ENCODE measurements around the gene HYAL1.

Gene HYAL1

DNA sequence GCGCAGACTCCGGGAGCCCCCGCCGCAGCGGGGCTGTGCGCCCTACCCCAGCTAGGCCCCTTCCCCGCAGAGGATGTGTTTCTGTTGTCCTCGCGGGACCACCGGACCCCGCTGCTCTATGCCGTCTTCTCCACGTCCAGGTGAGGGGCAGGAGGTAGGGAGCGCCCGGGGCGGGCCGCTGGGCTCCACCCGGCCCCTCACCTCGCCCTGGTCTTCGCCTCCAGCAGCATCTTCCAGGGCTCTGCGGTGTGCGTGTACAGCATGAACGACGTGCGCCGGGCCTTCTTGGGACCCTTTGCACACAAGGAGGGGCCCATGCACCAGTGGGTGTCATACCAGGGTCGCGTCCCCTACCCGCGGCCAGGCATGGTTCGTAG, 29.7 kb downstream of the HYAL1 start:
- ChIA-PET POLR2A (no interaction called here), CTCF (interaction anchor here (1.4 kb wide), 1 partner anchor 11 kb away, joined by 4 read pairs; no protein-coding TSS in a partner anchor)
- H3K4me1 ChIP-seq (ENCODE audit: control insufficient read depth, insufficient read depth, low read length), result no peaks in the 10 kb centered on the region
- H3K36me3 ChIP-seq (ENCODE audit: control insufficient read depth in 2 of 2, insufficient read depth in 1 of 2, low read length in 2 of 2), result no peaks in the 10 kb centered on the region
- H3K27ac ChIP-seq (ENCODE audit: extremely low read depth, low read depth, low read length), result no peak overlapping the region
- no peak for TF ChIP-seq ZNF433 (tag by site-specific recombination; IDR thresholded peaks at IDR 0.05; ENCODE audit: low read depth)
- TF ChIP-seq ZFP37 (tag by site-specific recombination; IDR thresholded peaks at IDR 0.05), result no peak
- TF ChIP-seq SCRT2 (tag by site-specific recombination; IDR thresholded peaks at IDR 0.05), result 0 out of 2 replicates have a peak, but pooled peaks have one; percentile 2
- no peaks in the 10 kb centered on the region for H3K9me3 ChIP-seq (ENCODE audit: control insufficient read depth, insufficient read depth, low read depth, low read length)
- no peak overlapping the region for H3K4me3 ChIP-seq (ENCODE audit: low read depth, low read length)

DNA sequence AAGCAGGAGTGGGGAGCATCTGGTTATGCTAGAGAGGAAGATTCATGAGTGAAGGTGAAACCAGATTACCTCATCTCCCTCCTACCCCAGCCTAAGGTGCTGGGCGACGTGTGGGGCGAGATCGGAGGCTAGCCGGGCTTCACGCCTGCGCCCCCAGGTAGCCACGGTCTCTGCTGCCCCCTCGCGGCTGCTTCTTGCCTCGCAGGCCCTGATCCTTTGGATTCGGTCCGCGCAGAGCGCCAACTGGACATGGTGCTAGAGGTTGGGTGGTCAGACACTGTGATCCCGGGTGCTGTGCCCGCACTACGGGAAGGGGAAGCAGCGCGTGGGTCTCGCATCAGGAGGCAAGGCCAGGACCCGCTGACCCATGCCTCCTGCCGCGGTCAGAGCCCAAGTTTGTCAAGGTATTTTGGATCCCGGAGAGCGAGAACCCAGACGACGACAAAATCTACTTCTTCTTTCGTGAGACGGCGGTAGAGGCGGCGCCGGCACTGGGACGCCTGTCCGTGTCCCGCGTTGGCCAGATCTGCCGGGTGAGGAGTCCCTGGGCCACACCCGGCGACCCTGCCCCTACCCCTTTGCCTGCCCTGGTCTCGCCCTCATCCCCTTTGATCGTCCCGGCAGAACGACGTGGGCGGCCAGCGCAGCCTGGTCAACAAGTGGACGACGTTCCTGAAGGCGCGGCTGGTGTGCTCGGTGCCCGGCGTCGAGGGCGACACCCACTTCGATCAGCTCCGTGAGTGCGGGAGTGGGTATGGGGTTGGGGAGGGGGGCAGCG, 30.3 kb downstream of the HYAL1 start:
- H3K4me3 ChIP-seq (ENCODE audit: low read depth, low read length), result no peak overlapping the region
- TF ChIP-seq ZNF600 (tag by site-specific recombination; IDR thresholded peaks at IDR 0.05), result peak; percentile 41; the same call in 1 of the 2 replicates
- TF ChIP-seq ZNF174 (tag by site-specific recombination; IDR thresholded peaks at IDR 0.05), result no peak
- peak; percentile 55; the same call in 1 of the 2 replicates for TF ChIP-seq ZFHX2 (tag by site-specific recombination; conservative IDR thresholded peaks at IDR 0.05)
- TF ChIP-seq ZFP37 (tag by site-specific recombination; IDR thresholded peaks at IDR 0.05), result no peak
- TF ChIP-seq SP7 (tag by site-specific recombination; IDR thresholded peaks at IDR 0.05), result no peak
- TF ChIP-seq ZNF677 (tag by site-specific recombination; IDR thresholded peaks at IDR 0.05), result no peak
- TF ChIP-seq, protein P1, sequence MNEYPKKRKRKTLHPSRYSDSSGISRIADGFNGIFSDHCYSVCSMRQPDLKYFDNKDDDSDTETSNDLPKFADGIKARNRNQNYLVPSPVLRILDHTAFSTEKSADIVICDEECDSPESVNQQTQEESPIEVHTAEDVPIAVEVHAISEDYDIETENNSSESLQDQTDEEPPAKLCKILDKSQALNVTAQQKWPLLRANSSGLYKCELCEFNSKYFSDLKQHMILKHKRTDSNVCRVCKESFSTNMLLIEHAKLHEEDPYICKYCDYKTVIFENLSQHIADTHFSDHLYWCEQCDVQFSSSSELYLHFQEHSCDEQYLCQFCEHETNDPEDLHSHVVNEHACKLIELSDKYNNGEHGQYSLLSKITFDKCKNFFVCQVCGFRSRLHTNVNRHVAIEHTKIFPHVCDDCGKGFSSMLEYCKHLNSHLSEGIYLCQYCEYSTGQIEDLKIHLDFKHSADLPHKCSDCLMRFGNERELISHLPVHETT (tag by site-specific recombination; IDR thresholded peaks at IDR 0.05), result 0 out of 2 replicates have a peak, but pooled peaks have one; percentile 64
- TF ChIP-seq, protein P2, sequence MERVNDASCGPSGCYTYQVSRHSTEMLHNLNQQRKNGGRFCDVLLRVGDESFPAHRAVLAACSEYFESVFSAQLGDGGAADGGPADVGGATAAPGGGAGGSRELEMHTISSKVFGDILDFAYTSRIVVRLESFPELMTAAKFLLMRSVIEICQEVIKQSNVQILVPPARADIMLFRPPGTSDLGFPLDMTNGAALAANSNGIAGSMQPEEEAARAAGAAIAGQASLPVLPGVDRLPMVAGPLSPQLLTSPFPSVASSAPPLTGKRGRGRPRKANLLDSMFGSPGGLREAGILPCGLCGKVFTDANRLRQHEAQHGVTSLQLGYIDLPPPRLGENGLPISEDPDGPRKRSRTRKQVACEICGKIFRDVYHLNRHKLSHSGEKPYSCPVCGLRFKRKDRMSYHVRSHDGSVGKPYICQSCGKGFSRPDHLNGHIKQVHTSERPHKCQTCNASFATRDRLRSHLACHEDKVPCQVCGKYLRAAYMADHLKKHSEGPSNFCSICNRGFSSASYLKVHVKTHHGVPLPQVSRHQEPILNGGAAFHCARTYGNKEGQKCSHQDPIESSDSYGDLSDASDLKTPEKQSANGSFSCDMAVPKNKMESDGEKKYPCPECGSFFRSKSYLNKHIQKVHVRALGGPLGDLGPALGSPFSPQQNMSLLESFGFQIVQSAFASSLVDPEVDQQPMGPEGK (tag by site-specific recombination; IDR thresholded peaks at IDR 0.05), result peak; percentile 91
- TF ChIP-seq, protein P3, sequence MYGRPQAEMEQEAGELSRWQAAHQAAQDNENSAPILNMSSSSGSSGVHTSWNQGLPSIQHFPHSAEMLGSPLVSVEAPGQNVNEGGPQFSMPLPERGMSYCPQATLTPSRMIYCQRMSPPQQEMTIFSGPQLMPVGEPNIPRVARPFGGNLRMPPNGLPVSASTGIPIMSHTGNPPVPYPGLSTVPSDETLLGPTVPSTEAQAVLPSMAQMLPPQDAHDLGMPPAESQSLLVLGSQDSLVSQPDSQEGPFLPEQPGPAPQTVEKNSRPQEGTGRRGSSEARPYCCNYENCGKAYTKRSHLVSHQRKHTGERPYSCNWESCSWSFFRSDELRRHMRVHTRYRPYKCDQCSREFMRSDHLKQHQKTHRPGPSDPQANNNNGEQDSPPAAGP (tag by site-specific recombination; IDR thresholded peaks at IDR 0.05), result peak; percentile 61
- TF ChIP-seq ZSCAN30 (tag by site-specific recombination; IDR thresholded peaks at IDR 0.05), result peak; percentile 33; the same call in 1 of the 2 replicates
- TF ChIP-seq ZBTB17 (tag by site-specific recombination; IDR thresholded peaks at IDR 0.05), result peak; percentile 73
- TF ChIP-seq, protein P4, sequence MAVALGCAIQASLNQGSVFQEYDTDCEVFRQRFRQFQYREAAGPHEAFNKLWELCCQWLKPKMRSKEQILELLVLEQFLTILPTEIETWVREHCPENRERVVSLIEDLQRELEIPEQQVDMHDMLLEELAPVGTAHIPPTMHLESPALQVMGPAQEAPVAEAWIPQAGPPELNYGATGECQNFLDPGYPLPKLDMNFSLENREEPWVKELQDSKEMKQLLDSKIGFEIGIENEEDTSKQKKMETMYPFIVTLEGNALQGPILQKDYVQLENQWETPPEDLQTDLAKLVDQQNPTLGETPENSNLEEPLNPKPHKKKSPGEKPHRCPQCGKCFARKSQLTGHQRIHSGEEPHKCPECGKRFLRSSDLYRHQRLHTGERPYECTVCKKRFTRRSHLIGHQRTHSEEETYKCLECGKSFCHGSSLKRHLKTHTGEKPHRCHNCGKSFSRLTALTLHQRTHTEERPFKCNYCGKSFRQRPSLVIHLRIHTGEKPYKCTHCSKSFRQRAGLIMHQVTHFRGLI (tag by site-specific recombination; IDR thresholded peaks at IDR 0.05), result peak; percentile 55
- TF ChIP-seq, protein P5, sequence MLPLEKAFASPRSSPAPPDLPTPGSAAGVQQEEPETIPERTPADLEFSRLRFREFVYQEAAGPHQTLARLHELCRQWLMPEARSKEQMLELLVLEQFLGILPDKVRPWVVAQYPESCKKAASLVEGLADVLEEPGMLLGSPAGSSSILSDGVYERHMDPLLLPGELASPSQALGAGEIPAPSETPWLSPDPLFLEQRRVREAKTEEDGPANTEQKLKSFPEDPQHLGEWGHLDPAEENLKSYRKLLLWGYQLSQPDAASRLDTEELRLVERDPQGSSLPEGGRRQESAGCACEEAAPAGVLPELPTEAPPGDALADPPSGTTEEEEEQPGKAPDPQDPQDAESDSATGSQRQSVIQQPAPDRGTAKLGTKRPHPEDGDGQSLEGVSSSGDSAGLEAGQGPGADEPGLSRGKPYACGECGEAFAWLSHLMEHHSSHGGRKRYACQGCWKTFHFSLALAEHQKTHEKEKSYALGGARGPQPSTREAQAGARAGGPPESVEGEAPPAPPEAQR (tag by site-specific recombination; IDR thresholded peaks at IDR 0.05), result no peak
- TF ChIP-seq SP3 (tag by site-specific recombination; IDR thresholded peaks at IDR 0.05), result peak; percentile 17; the same call in 1 of the 2 replicates
- TF ChIP-seq, protein P6, sequence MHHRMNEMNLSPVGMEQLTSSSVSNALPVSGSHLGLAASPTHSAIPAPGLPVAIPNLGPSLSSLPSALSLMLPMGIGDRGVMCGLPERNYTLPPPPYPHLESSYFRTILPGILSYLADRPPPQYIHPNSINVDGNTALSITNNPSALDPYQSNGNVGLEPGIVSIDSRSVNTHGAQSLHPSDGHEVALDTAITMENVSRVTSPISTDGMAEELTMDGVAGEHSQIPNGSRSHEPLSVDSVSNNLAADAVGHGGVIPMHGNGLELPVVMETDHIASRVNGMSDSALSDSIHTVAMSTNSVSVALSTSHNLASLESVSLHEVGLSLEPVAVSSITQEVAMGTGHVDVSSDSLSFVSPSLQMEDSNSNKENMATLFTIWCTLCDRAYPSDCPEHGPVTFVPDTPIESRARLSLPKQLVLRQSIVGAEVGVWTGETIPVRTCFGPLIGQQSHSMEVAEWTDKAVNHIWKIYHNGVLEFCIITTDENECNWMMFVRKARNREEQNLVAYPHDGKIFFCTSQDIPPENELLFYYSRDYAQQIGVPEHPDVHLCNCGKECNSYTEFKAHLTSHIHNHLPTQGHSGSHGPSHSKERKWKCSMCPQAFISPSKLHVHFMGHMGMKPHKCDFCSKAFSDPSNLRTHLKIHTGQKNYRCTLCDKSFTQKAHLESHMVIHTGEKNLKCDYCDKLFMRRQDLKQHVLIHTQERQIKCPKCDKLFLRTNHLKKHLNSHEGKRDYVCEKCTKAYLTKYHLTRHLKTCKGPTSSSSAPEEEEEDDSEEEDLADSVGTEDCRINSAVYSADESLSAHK (tag by site-specific recombination; IDR thresholded peaks at IDR 0.05), result no peak
- TF ChIP-seq, protein P7, sequence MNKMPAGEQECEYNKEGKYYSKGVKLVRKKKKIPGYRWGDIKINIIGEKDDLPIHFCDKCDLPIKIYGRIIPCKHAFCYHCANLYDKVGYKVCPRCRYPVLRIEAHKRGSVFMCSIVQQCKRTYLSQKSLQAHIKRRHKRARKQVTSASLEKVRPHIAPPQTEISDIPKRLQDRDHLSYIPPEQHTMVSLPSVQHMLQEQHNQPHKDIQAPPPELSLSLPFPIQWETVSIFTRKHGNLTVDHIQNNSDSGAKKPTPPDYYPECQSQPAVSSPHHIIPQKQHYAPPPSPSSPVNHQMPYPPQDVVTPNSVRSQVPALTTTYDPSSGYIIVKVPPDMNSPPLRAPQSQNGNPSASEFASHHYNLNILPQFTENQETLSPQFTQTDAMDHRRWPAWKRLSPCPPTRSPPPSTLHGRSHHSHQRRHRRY (tag by site-specific recombination; IDR thresholded peaks at IDR 0.05), result no peak
- TF ChIP-seq ZNF292 (tag by site-specific recombination; IDR thresholded peaks at IDR 0.05; ENCODE audit: borderline replicate concordance, low read depth), result no peak
- TF ChIP-seq SCRT2 (tag by site-specific recombination; IDR thresholded peaks at IDR 0.05), result peak; percentile 55
- TF ChIP-seq ZNF175 (tag by site-specific recombination; IDR thresholded peaks at IDR 0.05), result no peak
- TF ChIP-seq ZNF248 (tag by site-specific recombination; IDR thresholded peaks at IDR 0.05), result no peak
- no peak for TF ChIP-seq ZNF2 (tag by site-specific recombination; IDR thresholded peaks at IDR 0.05)

More for the DNA sequence above, 30.3 kb downstream of the HYAL1 start:
- ChIA-PET POLR2A (no interaction called here), CTCF (interaction anchor here (0.6 to 3.8 kb wide), 8 partner anchors 10 to 136 kb away, joined by 3 to 38 read pairs (median 8); no protein-coding TSS in a partner anchor)
- Histone ChIP-seq H3K27ac (ENCODE audit: extremely low read depth, low read depth, low read length) (no peak overlapping the region), H3K9me3 (ENCODE audit: control insufficient read depth, insufficient read depth, low read depth, low read length) (no peaks in the 10 kb centered on the region), H3K36me3 (ENCODE audit: control insufficient read depth in 2 of 2, insufficient read depth in 1 of 2, low read length in 2 of 2) (no peaks in the 10 kb centered on the region), H3K4me1 (ENCODE audit: control insufficient read depth, insufficient read depth, low read length) (no peaks in the 10 kb centered on the region)
